Keratinocyte (primary cell): ENCODE measurements around the gene GPR39.

ENCODE experiments used
- CTCF ChIP-seq, 3 experiments: IDR thresholded peaks in 1 of 3; conservative IDR thresholded peaks in 1 of 3; optimal IDR thresholded peaks in 1 of 3; 2 replicates in 2 of 3; 3 replicates in 1 of 3; pipeline versions ENCODE3 to v1.5.1; 2011; ENCODE audit warnings: low read length in 3 of 3, mild to moderate bottlenecking in 3 of 3, moderate library complexity in 2 of 3, control low read depth in 1 of 3, inconsistent platforms in 1 of 3; ENCODE audit not compliant: insufficient read depth in 2 of 3; ENCODE audit errors: extremely low read depth in 1 of 3
- EZH2 ChIP-seq: IDR thresholded peaks from one replicate; pipeline ENCODE4 v1.6.1; 2012; ENCODE audit warnings: inconsistent platforms, mild to moderate bottlenecking, low read length, moderate library complexity

GRCh38 chr2:132538331-132538855 lies 121.8 kb downstream of the GPR39 start:
- TF ChIP-seq CTCF (optimal IDR thresholded peaks at IDR 0.05 in 1 of 3, IDR thresholded peaks at IDR 0.05 in 1 of 3, conservative IDR thresholded peaks at IDR 0.05 in 1 of 3; ENCODE audit: extremely low read depth in 1 of 3, insufficient read depth in 2 of 3, low read length in 3 of 3) (no peak), EZH2 (no peak)
